Measurements from ENCODE around the gene SUMO2.
A peak's percentile ranks its signal among the peaks of the same experiment; 100 is the strongest.
"Not testable (repeated sequence)": the region's sequence is repeated elsewhere in the genome, so short reads cannot be mapped to it uniquely, and the experiment has no call there.

The SUMO2 gene

GRCh38 chr17:75138519-75138918, 44.2 kb downstream of the SUMO2 start:
- Histone ChIP-seq H3K79me2 (ENCODE audit: insufficient read depth, low read length) (no peaks in the 10 kb centered on the region), H3K36me3 (ENCODE audit: insufficient read depth, low read length) (peaks cover 83% of the 10 kb centered on the region), H3F3A (ENCODE audit: insufficient read depth, low read length) (peaks cover 12% of the 10 kb centered on the region), H3K4me2 (ENCODE audit: low read length) (no peak overlapping the region), H2AFZ (ENCODE audit: low read length) (no peak overlapping the region), H3K9me2 (ENCODE audit: low read depth, low read length) (no peaks in the 10 kb centered on the region), H3K4me3 (ENCODE audit: low read depth, low read length, poor library complexity, severe bottlenecking) (no peak overlapping the region), H4K20me1 (ENCODE audit: insufficient read depth, low read length) (no peaks in the 10 kb centered on the region), H3K4me1 (ENCODE audit: insufficient read depth, low read length, severe bottlenecking) (peaks cover 4% of the 10 kb centered on the region), H3K27me3 (ENCODE audit: insufficient read depth, low read length) (no peaks in the 10 kb centered on the region), H3K9me3 (ENCODE audit: low read length) (no peaks in the 10 kb centered on the region), H3K9ac (ENCODE audit: low read length) (no peak overlapping the region), H3K27ac (ENCODE audit: low read depth, low read length, poor library complexity, severe bottlenecking) (no peak overlapping the region)
- TF ChIP-seq CTCF (IDR thresholded peaks at IDR 0.05; ENCODE audit: low read length), result no peak
- no peak for TF ChIP-seq EZH2 (IDR thresholded peaks at IDR 0.05; ENCODE audit: borderline replicate concordance, low read length)

DNA sequence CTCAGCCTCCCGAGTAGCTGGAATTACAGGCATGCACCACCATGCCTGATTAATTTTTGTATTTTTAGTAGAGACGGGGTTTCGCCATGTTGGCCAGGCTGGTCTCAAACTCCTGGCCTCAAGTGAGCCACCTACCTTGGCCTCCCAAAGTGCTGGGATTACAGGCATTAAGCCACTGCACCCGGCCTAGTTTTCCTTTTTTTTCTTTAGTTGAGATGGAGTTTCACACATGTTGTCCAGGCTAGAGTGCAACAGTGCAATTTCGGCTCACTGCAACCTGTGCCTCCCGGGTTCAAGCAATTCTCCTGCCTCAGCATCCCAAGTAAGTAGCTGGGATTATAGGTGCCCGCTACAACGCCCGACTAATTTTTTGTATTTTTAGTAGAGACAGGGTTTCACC, 45.0 kb downstream of the SUMO2 start:
- Histone ChIP-seq H3K36me3 (ENCODE audit: insufficient read depth, low read length) (peaks cover 76% of the 10 kb centered on the region), H3F3A (ENCODE audit: insufficient read depth, low read length) (peaks cover 12% of the 10 kb centered on the region)
- H3K27me3 ChIP-seq (ENCODE audit: insufficient read depth, low read length); H3K9me3 ChIP-seq (ENCODE audit: low read length); H3K4me2 ChIP-seq (ENCODE audit: low read length); H3K4me1 ChIP-seq (ENCODE audit: insufficient read depth, low read length, severe bottlenecking); H3K9me2 ChIP-seq (ENCODE audit: low read depth, low read length); H2AFZ ChIP-seq (ENCODE audit: low read length); H3K27ac ChIP-seq (ENCODE audit: low read depth, low read length, poor library complexity, severe bottlenecking); H3K4me3 ChIP-seq (ENCODE audit: low read depth, low read length, poor library complexity, severe bottlenecking); H3K79me2 ChIP-seq (ENCODE audit: insufficient read depth, low read length); H4K20me1 ChIP-seq (ENCODE audit: insufficient read depth, low read length); H3K9ac ChIP-seq (ENCODE audit: low read length): not testable (repeated sequence)

DNA sequence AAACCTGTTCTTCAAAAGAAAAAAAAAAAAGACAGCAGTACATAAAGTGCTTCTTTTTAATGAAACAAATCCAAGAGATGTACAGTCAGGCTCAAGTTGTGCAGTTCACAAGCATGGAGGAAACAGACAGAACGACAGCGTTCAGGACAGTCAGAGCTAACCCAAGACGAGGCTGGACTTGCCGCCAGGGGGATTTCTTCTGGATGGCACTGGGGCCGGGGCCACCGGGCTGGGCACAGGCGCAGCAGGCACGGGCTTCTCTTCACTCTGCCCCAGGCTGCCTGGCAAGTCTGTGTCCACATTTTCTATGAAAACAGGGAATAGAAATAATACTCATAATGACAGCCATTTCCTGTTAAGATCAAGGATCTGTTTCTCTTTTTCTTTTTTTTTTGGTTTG, 46.8 kb downstream of the SUMO2 start:
- Histone ChIP-seq H3K27me3 (ENCODE audit: insufficient read depth, low read length) (no peaks in the 10 kb centered on the region), H4K20me1 (ENCODE audit: insufficient read depth, low read length) (no peaks in the 10 kb centered on the region), H3K27ac (ENCODE audit: low read depth, low read length, poor library complexity, severe bottlenecking) (peak overlapping the region; percentile 32), H3K36me3 (ENCODE audit: insufficient read depth, low read length) (peaks cover 59% of the 10 kb centered on the region), H3K9ac (ENCODE audit: low read length) (no peak overlapping the region), H3K79me2 (ENCODE audit: insufficient read depth, low read length) (no peaks in the 10 kb centered on the region), H3K4me1 (ENCODE audit: insufficient read depth, low read length, severe bottlenecking) (peaks cover 11% of the 10 kb centered on the region), H2AFZ (ENCODE audit: low read length) (no peak overlapping the region), H3F3A (ENCODE audit: insufficient read depth, low read length) (peaks cover 12% of the 10 kb centered on the region), H3K4me3 (ENCODE audit: low read depth, low read length, poor library complexity, severe bottlenecking) (no peak overlapping the region), H3K9me2 (ENCODE audit: low read depth, low read length) (no peaks in the 10 kb centered on the region), H3K4me2 (ENCODE audit: low read length) (no peak overlapping the region), H3K9me3 (ENCODE audit: low read length) (no peaks in the 10 kb centered on the region)
- TF ChIP-seq CTCF (IDR thresholded peaks at IDR 0.05; ENCODE audit: low read length) (peak; percentile 10; the same call in 1 of the 2 replicates), EZH2 (IDR thresholded peaks at IDR 0.05; ENCODE audit: borderline replicate concordance, low read length) (no peak)

GRCh38 chr17:75135452-75135851, 47.3 kb downstream of the SUMO2 start:
- TF ChIP-seq EZH2 (IDR thresholded peaks at IDR 0.05; ENCODE audit: borderline replicate concordance, low read length) (no peak), CTCF (IDR thresholded peaks at IDR 0.05; ENCODE audit: low read length) (no peak)
- Histone ChIP-seq H3K79me2 (ENCODE audit: insufficient read depth, low read length) (no peaks in the 10 kb centered on the region), H3K9me2 (ENCODE audit: low read depth, low read length) (no peaks in the 10 kb centered on the region), H3K4me2 (ENCODE audit: low read length) (no peak overlapping the region), H3K9ac (ENCODE audit: low read length) (no peak overlapping the region), H3F3A (ENCODE audit: insufficient read depth, low read length) (peaks cover 12% of the 10 kb centered on the region), H3K27ac (ENCODE audit: low read depth, low read length, poor library complexity, severe bottlenecking) (peak overlapping the region; percentile 32), H4K20me1 (ENCODE audit: insufficient read depth, low read length) (no peaks in the 10 kb centered on the region), H3K4me3 (ENCODE audit: low read depth, low read length, poor library complexity, severe bottlenecking) (no peak overlapping the region), H3K36me3 (ENCODE audit: insufficient read depth, low read length) (peaks cover 54% of the 10 kb centered on the region), H3K4me1 (ENCODE audit: insufficient read depth, low read length, severe bottlenecking) (peaks cover 14% of the 10 kb centered on the region), H2AFZ (ENCODE audit: low read length) (no peak overlapping the region), H3K9me3 (ENCODE audit: low read length) (no peaks in the 10 kb centered on the region), H3K27me3 (ENCODE audit: insufficient read depth, low read length) (no peaks in the 10 kb centered on the region)

- H3K79me2 ChIP-seq (ENCODE audit: insufficient read depth, low read length), result not testable (repeated sequence)
These were observed 49.0 kb downstream of the SUMO2 start for GRCh38 chr17:75133607-75134347.

More at GRCh38 chr17:75133607-75134347, 49.0 kb downstream of the SUMO2 start:
- H3K36me3 ChIP-seq (ENCODE audit: insufficient read depth, low read length), result peaks cover 55% of the 10 kb centered on the region; the same call in 1 of the 2 replicates
- H3K4me3 ChIP-seq (ENCODE audit: low read depth, low read length, poor library complexity, severe bottlenecking); H2AFZ ChIP-seq (ENCODE audit: low read length); H4K20me1 ChIP-seq (ENCODE audit: insufficient read depth, low read length); H3K27me3 ChIP-seq (ENCODE audit: insufficient read depth, low read length); H3K4me2 ChIP-seq (ENCODE audit: low read length); H3K9ac ChIP-seq (ENCODE audit: low read length); H3K9me2 ChIP-seq (ENCODE audit: low read depth, low read length); H3K9me3 ChIP-seq (ENCODE audit: low read length): not testable (repeated sequence)
- peaks cover 21% of the 10 kb centered on the region for H3K4me1 ChIP-seq (ENCODE audit: insufficient read depth, low read length, severe bottlenecking)
- peaks cover 12% of the 10 kb centered on the region for H3F3A ChIP-seq (ENCODE audit: insufficient read depth, low read length)
- H3K27ac ChIP-seq (ENCODE audit: low read depth, low read length, poor library complexity, severe bottlenecking), result peak overlapping the region; percentile 34

All from OCI-LY1 (cell line).